HepG2 (cell line): ENCODE measurements around the gene TMEM44.

ENCODE experiments used
- PHB2 ChIP-seq: fragments of 450-650 bp; IDR thresholded peaks from 2 replicates; pipeline ENCODE4 v1.6.1; 2018; ENCODE audit not compliant: partially characterized antibody
- SMC3 ChIP-seq: IDR thresholded peaks from 2 replicates; pipeline ENCODE4 v1.6.1; 2011; ENCODE audit warnings: low read length, improper control_type of control experiment
- SUZ12 ChIP-seq: fragments of 150-350 bp; IDR thresholded peaks from 2 replicates; pipeline ENCODE4 v1.6.1; 2014; ENCODE audit warnings: low read depth, low read length
- ZBTB26 ChIP-seq: IDR thresholded peaks from 2 replicates; pipeline ENCODE4 v1.6.1; 2016; ENCODE audit warnings: missing compliant biosample characterization, missing genetic modification reagents, borderline replicate concordance
- ZNF740 ChIP-seq: sonication (generic); formaldehyde crosslinking; IDR thresholded peaks from 2 replicates; pipeline ENCODE4 v1.4.0; 2020; ENCODE audit warnings: missing genetic modification reagents

GRCh38 chr3:194582196-194582905, 50.9 kb downstream of the TMEM44 start:
- TF ChIP-seq PHB2 (no peak), ZNF740 (CRISPR knock-in tag) (no peak), SUZ12 (no peak), SMC3 (no peak), ZBTB26 (no peak)
